HG02798 (cell line): ENCODE results near the gene PROSER1.
"Not testable (repeated sequence)": the region's sequence is repeated elsewhere in the genome, so short reads cannot be mapped to it uniquely, and the experiment has no call there.

Experiments used
- ATAC-seq: cut with Tn5 transposase; IDR thresholded peaks from one replicate; pipeline ENCODE4 v1.9.1; 2021; ENCODE audit warnings: mild to moderate bottlenecking; ENCODE audit not compliant: unreplicated experiment, poor library complexity

PROSER1 gene

GRCh38 chr13:39037880-39038568 is at the start of gene PROSER1, which contains the start of gene NHLRC3:
PROSER1 (minus strand) TSS chr13:39038089; CDS start chr13:39037242, 847 bp downstream.
NHLRC3 (plus strand) TSS chr13:39038456; CDS start chr13:39038640, 184 bp downstream.
- peak; percentile 79 for ATAC-seq

- not testable (repeated sequence) for ATAC-seq
Observed at GRCh38 chr13:39086251-39086945, 48.5 kb upstream of the PROSER1 start.

DNA sequence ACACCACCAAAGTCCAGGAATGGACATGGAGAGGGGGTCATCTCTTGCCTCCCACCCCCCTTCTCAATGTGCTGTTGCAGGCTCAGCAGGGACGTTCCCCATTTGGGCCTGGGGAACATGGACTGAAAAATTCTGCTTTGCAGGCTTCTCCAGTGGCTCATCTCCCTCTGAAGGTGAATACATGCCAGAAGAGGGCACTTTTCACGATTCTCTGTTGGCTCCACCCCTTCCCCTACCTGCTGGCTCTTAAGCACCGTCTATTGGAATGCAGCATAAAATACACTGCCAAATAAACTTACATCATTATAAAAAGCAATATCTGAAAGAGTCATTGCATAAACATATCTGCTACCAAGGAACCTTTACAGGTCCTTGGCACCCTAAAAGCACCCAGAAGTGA is 36.1 kb upstream of the PROSER1 start:
- ATAC-seq: no peak

DNA sequence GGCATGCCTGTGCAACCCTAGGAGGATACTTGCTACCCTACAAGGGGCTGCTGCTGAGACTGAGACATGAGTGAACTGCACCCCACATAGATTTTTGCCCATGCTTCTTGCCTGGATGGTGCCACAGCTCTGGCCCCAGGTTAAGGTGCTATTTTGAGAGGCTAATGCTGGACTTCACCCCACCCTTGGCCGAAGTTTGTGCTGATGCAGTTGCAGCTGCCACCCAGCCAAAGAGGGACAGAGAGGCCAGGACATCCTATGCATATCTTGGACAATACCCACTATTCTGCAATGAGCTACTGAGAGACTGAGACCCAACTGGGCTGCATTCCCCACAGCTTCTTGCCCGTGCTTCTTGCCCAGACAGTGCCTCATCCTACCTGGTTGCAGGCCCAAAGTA is 35.0 kb upstream of the PROSER1 start:
- no peak for ATAC-seq

GRCh38 chr13:39062004-39062403 is 24.1 kb upstream of the PROSER1 start:
- ATAC-seq: no peak

GRCh38 chr13:39058040-39058439 is 20.2 kb upstream of the PROSER1 start:
- no peak for ATAC-seq

DNA sequence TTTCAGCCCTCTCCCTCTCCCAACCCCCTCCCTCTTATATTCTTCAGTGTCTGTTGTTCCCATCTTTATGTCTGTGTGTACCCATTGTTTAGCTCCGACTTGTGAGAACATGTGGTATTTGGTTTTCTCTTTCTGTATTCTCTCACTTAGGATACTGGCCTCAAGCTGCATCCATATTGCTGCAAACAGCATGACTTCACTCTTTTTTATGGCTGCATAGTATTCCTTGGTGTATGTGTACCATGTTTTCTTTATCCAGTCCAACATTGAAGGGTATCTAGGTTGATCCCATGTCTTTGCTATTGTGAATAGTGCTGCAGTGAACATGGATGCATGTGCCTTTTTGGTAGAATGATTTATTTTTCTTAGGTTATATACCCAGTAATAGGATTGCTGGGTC is 18.1 kb upstream of the PROSER1 start:
- no peak for ATAC-seq

GRCh38 chr13:39054112-39054511 is 16.2 kb upstream of the PROSER1 start:
- no peak for ATAC-seq

- ATAC-seq: no peak
Observed at GRCh38 chr13:39052944-39053343, 15.1 kb upstream of the PROSER1 start.

DNA sequence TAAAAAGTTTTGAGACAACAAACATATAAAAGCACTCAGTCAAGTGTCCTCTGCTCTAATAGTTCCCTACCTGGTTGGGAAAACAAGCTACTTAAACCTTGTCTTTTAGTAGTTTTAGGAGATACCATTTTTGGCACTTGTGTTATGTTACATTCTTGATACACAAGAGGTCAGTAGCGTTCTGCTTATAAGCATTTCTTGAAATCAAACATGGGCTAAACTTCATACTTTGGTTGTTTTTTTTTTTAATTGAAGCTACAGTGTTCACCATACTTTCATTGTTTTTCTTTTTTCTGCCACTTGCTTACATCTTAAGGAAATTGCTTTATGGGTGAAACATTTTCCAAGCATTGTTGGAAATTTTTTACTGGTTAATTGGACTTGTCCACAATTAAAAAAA is 13.3 kb upstream of the PROSER1 start:
- ATAC-seq: no peak

GRCh38 chr13:39049274-39049673 is 11.4 kb upstream of the PROSER1 start:
- ATAC-seq: no peak

- no peak for ATAC-seq
Observed at GRCh38 chr13:39048806-39049205, 10.9 kb upstream of the PROSER1 start.

GRCh38 chr13:39047560-39047959 is 9.7 kb upstream of the PROSER1 start:
- ATAC-seq: no peak

DNA sequence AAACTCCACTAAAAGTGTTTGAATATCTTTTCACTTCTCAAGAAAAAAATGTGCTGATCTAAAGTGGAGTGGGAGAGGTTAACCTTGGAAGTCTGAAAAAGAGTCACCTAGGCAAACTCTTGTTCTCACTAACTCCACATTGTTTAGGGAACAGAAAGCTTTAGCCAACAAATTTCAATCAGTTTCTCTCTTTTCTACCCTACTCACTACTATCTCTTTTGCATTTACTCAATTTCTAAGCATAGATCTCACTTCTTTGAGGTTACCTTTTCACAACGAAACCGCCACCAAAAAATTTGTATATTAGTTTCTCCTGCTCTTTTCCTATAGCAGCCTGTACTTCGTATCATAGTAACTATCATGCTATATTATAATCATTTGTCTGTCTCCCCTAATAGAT is 6.6 kb upstream of the PROSER1 start:
- peak; percentile 67 for ATAC-seq

GRCh38 chr13:39040206-39040605 is 2.3 kb upstream of the PROSER1 start:
- no peak for ATAC-seq

DNA sequence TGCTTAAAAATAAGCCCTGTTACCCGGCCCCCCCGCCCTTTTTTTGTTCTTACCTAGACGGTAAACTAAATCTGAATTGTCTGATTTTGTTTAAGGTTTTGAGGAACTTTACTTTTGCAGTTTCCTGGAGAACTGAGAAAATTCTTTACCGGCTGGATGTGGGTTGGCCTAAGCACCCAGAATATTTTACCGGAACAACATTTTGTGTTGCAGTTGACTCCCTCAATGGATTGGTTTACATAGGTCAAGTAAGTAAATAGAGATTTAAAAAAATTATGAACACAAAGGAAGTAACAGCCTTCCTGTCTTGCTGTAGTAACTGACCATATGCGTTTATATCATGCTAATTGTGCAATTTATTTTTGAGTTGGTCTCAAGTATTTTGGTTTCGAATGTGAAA is 1.2 kb upstream of the PROSER1 start:
- no peak for ATAC-seq

DNA sequence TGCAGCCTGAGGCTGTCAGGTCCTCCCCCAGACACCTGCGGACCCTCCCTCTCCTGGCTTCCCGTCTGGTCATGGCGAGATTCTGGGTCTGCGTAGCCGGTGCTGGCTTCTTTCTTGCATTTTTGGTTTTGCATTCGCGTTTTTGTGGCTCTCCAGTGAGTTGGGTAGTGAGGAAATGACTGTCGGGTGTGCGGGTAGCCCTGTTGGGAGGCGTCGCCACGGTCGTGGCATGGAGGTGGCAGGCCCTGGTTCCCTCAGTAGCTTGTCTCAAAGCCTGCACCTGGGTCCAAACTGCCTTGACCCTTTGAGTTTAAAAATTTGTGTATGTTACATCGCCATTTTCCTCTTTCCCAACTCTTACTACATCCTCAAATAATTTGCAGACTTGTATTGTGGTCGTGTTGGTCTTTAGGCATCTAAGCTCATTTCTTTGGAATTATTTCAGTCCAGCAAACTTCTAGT is 711 bp upstream of the PROSER1 start:
- peak; percentile 30 for ATAC-seq

DNA sequence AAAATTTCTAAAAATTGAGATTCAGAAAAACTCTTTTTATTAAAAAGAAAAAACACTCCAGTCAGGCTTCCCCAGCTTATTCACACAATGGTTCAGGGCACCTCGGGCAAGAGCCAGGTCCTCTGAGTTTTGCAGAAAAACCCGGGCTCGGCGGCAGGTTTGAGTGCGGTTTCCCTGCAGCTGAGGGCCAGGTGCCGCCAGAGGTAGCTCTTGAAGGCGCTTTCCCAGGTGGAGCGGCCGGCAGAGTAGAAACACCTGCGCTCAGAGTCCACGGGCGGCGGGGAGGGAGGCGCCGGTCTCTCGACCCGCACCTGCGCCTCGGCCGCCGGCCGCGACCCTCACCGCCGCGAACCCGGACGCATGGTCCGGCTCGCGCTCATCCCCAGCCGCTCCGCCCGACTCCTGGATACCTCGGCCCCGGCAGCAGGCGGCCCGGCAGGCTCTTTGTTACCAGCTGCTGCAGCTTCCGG is 444 bp downstream of the PROSER1 start:
- no peak for ATAC-seq

GRCh38 chr13:39036212-39036611 is 1.7 kb downstream of the PROSER1 start:
- ATAC-seq: no peak

DNA sequence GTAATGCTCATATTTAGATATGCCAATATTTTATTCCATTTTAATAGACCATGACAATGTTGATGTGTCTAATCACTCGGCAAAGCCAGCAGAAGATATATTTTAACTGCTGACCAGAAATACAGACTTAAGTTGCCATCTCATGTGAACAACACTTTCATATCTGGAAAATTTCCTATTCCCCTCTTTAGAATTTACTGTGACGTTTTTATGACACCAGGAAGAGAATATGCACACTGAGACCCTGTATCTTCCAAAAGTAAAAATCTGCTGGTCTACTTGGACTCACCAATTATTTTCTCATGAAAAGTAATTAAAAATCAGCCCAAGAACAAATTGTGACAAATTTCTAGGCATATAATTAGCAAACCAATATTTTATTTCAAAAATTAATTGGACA is 2.1 kb downstream of the PROSER1 start:
- ATAC-seq: no peak

GRCh38 chr13:39035204-39035603 is 2.7 kb downstream of the PROSER1 start:
- no peak for ATAC-seq

GRCh38 chr13:39034085-39034484 is 3.8 kb downstream of the PROSER1 start:
- no peak for ATAC-seq
